Stimulated activated CD8-positive, alpha-beta memory T cell treated with anti-CD3 and anti-CD28 coated beads, Interleukin-15, amount 100 ng/mL, for 1 hour (primary cell): ENCODE results near the gene EYA3.
"Not testable (repeated sequence)": the region's sequence is repeated elsewhere in the genome, so short reads cannot be mapped to it uniquely, and the experiment has no call there.

ENCODE experiments used
- DNase-seq: peaks from one replicate; pipeline ENCODE4 v3.0.0-alpha.2; 2020; ENCODE audit warnings: low read depth

Gene EYA3

DNA sequence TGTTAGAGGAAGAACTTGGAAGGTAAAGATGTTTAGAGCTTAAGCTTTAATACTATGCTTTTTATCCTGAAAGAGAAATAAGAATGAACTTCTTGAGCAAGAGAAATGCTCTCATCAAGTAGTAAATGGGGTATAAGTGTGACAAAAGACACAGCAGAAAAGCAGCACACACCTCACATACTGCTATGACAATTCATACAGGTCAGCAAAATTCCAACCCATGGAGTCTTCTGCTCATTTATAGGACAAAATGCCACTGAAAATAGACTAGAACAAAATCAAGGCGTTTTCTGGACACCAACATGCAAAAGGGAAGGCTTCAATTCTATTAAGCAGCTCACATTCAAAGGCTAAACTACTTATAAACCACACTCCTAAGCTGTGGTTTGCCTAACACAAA is 61.2 kb downstream of the EYA3 start:
- no peak for DNase-seq

DNA sequence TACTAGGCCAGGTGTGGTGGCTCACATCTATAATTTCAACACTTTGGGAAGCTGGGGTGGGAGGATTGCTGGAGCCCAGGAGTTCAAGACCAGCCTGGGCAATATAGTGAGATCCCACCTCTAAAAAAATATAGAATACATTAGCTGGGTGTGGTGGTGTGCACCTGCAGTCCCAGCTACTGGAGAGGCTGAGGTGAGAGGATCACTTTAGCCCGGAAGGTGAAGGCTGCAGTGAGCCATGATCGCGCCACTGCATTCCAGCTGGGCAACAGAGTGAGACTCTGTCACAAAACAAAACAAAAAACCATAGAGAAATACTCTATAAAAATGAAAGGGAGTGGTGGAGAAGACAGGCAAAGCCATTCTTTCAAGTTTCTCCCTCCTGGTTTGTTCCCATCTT is 62.1 kb downstream of the EYA3 start:
- DNase-seq = no peak

DNA sequence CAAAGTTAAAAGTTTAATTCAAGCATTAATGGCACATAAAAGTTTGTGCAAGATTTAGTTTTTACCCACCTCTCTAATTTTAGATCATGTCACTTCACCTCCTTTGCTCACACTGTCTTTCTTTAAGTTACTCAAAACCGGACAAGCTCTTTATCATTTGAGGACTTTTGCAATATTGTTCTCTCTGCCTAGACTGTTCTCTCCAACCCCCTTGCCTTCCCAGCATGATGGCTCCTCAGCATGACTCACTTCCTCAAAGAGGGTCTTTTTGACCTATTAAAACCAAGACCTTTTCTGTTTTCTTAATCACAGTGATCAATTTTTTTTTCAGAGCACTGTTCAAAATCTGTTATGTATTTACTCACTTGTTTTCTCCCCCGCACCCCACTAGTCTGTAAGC is 67.3 kb downstream of the EYA3 start:
- no peak for DNase-seq

DNA sequence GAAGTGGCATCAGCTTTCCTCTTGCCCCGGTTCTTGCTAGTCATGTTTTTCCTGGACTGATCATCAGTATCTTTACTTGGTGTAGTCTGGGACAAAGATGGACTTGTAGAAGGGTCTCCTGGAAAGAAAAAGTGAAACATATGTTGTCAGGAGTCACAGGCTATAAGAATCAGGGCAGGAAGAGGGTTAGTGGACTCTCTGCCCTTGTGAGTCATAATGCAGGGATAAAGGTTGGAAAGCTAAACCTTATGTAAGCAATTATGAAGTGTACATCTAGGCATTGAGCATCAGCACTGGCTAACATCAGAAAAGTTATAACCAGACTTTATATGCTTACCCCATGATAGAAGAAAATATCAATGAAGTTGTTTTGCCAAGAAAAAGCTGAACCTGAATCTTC is 77.4 kb downstream of the EYA3 start:
- no peak for DNase-seq

DNA sequence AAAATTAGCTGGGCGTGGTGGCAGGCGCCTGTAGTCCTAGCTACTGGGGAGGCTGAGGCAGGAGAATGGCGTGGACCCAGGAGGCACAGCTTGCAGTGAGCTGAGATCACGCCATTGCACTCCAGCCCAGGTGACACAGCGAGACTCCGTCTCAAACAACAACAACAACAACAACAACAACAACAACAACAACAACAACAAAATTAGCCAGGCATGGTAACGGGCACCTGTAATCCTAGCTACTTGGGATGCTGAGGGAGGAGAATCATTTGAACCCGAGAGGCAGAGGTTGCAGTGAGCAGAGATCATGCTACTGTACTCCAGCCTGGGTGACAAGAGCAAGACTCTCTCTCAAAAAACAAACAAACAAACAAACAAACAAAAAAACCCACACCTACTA is 85.3 kb downstream of the EYA3 start:
- not testable (repeated sequence) for DNase-seq

DNA sequence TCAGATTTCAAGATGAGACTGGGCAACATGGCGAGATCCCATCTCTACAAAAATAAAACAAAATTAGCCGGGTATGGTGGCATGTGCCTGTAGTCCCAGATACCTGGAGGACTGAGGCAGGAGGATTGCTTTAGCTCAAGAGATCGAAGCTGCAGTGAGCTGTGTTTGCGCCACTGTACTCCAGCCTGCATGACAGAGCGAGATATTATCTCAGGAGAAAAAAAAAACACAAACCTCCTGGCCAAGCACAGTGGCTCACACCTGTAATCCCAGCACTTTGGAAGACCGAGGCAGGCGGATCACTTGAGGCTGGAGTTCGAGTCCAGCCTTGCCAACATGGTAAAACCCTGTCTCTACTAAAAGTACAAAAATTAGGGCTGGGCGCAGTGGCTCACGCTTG is 85.8 kb downstream of the EYA3 start:
- no peak for DNase-seq

DNA sequence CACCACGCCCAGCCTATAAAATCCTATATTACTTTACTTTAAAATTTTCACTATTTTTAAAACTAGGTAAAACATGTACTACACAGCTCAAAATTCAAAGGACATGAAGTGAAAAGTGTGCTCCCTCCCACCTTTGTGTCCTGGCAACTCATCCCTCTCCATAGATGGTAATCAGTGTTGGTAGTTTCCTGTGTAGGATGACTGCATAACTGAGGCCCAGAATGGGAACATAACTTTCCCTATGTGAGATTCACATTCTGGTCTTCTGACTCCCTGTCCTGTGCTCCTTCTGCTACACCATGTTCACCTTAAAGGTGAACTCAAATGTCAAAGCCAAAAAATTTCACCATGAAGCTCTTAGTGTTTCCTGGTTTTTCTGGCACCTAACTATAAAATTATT is 89.4 kb downstream of the EYA3 start:
- DNase-seq = no peak

DNA sequence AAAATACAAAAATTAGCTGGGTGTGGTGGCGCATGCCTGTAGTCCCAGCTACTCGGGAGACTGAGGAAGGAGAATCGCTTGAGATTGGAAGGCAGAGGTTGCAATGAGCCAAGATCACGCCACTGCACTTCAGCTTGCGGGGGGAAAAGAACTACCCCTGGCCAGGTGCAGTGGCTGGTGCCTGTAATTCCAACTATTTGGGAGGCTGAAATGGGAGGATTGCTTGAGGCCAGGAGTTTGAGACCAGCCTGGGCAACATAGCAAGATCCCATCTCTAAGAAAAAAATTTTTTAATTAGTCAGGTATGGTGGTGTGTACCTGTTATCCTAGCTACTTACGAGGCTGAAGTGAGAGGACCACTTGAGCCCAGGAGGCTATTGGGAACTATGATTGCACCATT is 93.9 kb downstream of the EYA3 start:
- DNase-seq = not testable (repeated sequence)

DNA sequence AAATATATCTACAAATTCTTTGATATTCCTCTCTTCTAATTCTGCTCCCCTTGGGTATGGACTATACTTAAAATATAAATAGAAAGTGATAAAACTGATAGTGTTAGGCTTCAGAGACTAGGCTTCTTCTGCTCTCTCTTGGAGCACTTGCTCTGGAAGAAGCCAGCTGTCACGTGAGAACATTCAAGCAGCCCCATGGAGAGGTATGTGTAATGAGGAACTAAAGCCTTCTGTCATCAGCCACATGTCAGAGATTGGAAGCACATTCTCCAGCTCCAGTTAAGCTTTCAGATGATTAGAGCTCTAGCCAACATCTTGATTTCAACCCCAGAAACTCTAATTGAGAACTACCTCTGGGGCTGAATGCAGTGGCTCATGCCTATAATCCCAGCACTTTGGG is 94.3 kb downstream of the EYA3 start:
- no peak for DNase-seq

DNA sequence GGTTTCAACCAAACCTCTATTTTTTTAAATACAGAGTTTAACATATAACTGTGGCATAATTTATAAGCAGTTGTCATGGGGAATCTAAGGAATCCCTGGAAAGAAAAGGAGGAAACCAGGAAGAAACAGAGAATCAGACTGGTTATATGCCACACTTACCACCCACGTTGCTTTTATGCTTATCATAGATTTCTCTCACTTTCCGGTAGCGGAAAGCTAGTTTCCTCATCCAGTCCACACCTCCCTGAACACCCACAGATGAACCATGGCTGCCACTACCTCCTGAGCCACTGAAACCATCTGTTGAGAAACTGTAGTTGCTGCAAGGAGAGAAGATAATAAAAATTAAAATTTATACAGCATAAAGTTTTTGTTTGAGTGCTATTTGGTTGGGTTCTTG is 95.2 kb downstream of the EYA3 start:
- DNase-seq = no peak

DNA sequence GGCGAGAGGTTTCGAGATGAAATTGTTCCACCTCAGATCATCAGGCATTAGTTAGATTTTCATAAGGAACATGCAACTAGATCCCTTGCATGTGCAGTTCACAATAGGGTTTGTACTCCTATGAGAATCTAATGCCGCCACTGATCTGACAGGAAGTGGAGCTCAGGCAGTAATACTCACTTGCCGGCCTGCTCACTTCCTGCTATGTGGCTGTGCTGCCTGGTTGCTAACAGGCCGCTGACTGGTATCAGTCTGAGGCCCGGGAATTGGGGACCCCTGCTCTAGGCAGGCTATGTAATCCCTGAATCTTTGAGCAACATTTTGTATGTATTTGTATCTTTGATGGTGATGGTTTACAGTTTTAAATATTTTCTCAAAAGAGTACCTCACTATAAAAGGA is 96.1 kb downstream of the EYA3 start:
- DNase-seq = peak; percentile 15

DNA sequence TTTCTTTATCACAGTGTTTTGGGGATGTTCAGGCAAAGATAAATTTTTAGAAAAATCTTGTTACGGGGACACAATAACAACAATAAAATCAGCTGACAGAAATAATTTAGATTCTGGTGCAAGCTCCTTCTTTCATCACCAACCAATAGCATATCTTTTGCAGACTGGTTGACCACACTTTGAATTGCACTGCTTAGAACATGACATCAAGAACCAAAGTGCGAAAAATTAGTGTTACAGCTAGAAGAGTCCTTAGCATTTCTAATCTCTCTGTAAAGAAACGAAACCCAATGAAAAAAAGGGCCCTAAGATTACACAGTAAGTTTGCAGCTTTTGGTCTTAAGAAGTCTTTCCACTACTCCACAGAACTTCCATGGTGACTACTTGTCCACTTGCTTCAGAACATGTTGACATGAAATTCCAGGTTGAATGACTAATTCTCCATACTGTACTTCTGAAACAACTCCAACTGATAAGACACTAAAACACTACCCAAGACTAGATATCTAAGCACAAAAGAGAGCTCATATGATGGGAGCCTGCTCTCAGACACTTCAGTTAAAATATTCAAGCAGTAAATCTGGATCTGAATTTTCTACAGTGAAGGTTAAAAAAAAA is 97.4 kb downstream of the EYA3 start:
- no peak for DNase-seq

DNA sequence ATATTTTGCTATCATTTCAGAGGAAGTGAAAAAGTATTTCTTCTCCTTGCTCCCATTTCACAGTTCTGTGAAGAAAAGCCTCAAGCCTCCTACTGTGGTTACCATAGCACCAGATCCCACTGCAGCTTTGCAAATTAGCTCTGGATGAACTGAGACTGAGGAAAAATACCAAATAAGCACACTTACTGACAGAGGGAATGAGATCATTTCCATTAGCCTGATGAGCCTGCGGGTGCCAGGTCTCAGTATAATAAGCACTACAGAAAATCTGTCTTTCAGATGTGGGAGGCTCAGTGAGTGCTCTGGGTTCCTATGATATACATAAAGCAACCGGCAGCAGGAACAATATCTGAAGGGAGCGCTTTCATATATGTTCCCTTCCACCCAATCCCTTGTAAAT is 107.3 kb downstream of the EYA3 start:
- DNase-seq = no peak

DNA sequence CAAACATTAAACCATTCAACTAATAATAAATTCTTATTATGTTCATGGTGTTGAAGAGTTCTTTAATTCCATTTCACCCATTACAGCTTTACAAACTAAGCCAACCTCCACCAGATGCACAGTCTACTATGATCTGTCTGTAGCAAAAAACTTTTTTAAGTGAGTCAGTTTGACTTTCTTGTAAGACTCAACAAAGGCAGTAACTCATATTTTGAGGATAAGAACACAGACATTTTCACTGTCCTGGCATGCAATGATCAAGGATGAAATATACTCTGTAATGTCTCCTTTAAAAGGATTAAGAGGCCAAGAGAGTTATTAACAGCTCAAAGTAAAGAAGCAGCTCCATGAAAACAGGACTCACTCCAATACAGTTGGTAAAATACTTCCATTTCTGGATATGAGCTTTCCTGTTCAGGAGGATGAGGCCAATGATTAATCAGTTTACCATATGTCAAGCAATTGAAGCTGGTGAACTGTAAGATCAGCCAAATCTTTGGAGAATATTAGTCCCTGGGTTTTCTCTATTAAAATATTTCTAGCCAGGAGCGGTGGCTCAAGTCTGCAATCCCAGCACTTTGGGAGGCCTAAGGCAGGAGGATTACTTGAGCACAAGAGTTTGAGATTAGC is 108.1 kb downstream of the EYA3 start:
- DNase-seq = no peak

DNA sequence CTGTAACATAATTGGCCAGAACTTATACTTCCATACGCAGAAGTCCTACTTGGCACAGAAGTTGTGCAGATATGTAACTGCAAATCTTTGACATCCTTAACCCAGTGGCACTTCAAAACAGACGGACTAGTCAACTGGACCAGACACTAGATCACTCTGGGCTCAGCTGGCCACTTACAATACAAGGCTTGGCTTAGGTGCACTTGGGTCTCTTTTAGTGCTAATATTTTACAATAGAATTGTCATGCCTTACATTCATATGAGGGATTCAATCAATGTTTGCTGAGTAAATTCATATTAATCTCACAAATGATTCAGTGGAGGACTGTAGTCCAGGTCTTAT is 108.6 kb downstream of the EYA3 start:
- DNase-seq = no peak

DNA sequence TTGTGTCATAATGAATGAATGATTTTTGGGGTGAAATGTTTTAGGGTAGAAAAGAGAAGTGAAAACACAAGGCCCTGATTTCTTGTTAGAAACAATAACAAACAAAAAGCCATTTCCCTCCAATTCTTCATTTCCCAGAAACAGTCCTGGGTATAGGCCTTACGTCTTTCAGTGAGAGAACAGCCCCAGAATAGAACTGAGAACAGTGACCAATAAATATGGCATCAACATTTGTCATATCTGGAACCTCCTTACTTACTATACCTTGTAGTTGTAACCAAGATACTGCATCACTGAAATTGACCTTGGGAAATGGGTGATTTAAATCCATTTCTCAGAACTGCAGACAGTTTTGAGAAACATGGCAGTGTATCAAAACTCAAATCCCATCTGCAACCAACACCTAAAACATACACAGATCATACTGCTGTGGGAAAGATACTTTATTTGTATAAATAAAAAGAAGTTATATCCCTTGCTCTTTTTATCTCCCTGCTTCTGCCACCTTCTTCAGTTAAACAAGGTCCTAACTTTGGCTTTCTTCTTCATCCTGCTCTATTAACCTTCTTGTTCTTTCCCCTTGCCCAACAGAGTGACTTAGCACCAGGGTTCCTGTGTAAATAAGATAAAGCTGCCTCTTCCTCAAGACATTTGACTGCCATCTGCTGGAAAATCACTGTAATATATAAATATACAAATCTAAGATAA is 109.1 kb downstream of the EYA3 start:
- DNase-seq = no peak

DNA sequence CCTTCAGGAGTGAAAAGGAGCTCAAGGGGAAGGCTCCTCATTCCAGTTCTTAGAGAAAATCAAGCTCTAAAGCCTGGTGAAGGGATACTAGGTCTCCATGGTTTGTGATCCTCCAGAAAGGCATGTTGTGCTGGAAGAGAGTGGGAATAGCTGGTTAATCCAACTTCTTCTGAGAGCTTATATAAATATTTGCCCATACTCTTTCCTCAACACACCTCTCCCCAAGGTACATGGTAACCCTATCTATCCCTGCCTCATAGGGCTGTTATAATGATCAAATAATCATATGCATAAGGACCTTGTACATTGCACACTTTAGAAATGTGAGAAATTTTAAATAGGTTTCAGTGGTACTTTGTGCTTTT is 114.0 kb downstream of the EYA3 start:
- no peak for DNase-seq

DNA sequence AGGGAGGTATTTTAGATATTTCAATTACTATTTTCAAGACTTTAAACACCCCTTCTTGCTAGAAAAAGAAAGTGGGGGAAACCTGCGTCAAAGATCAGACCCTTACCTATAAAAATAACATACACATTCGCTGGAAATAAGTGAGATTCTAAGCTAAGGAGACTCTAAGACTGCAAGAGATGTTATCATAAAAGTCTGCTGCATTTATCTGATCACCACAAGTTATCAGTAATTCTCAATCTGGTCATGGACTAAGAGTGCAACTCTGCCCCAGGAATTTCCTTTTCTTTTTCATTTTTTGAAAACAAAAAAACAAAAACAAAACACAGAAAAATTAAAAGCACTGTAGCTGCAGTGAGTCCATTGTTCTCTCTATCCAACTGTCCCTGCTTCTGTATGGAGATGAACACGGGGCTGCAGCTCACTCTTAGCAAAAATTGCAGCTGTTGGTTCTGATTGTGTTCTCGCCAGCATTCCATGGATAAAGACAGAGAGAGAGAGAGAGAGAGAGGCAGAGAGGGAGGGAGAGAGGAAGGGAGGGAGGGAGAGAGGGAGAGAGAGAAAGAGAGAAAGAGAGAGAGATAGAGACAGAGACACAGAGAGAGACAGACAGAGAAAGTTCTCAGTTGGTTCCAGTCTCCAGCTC is 114.5 kb downstream of the EYA3 start:
- DNase-seq = no peak

DNA sequence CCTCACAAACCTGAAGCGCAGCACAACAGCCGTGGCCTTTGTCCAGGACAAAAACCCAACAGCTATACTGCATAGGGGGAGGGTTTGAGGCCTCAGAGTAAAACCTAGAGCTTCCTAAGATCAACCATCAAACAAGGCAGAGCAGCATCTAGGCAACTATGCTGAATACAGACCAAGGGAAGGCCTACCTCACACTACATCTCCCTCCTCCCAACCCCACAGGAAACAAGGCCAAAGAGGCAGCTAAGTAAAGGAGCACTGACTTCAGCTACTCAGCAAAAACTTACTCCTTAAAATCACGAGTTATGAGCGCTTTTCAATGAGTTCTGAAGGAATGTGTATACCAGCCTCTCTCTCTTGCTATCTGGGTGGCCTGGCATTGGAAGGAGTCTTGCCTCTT is 116.3 kb downstream of the EYA3 start:
- no peak for DNase-seq

DNA sequence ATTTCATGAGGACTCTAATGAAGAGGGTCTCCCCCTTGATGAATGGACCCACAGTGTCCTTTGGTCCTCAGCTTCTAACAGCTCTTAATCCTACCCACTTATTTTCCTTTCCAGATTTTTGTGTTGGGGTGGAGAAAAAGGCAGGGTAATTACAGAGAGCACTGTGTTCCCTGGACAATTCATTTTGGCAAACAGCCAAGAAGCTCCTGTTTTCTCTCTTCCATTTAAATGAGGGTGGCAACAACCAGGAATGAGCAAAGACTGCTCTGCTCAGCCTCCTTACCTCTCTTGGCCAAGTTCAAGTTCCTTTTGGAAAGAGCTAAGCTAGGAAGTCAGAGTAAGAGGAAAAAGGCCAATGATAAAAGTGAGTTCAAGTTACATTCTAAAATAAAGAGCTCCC is 116.7 kb downstream of the EYA3 start:
- DNase-seq = no peak

DNA sequence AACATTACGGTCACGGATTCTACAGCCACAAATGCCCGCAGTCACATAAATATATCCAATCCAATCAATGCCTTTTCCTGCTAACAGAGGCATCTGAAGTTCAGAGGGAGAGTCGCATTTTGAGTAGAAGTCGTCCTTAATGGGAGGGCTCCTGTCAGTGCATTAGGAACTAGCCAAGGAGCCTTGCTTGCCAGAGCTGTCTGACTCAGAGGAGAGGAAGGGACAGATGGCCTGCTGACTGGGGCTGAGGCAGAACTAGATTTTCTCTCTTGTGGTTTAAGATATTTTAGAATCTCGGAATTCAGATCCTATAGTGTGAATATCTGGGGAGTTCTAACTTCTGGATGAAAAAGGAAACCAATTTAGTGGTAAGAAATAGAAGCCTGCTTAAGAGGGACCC is 118.0 kb downstream of the EYA3 start:
- DNase-seq = no peak

DNA sequence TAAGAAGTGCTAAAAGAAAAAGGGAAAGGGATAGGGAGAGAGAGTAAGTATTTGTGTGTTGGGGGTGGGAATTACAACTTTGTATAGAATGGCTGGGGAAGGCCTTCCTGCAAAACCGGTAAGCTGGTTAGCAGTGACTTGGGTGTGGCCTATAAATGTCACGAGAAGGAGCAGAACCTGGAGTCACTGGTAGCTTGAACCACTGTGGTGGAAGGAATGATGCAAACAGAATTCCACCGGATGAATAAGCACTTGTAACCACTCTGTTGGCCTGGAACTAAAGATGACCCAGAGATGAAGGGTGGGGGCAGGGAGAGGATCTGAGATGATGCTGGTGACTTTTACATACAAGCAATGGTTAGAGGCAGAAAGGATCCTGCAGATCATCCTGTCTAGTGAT is 119.7 kb downstream of the EYA3 start:
- DNase-seq = no peak

DNA sequence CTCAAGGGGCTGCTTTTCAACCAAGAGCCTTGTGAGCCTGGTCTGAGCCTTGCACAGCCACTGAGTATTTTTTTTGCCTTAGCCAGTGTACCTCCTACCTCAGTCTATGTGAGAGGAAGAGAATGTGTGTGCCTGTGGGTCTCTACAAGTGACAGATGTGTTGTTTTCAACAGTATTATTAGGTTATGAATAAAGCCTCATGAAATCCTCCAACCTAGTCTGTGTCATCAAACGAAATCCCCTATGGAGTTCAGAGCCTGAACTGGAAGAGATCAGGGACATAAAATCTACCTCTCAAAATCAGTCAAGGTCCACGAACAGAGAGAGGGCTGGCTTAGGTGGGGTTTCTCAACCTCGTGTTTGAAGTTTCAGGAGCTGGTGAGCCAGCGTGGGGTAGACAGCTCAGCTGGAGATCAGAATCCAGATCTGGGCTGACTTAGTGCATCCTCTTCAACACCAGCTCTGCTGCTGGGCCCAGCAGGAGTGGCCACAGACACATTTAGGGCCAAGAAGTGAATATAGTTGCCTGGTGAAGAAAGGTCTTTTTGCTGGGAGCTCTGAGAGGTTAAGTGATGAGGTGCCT is 120.4 kb downstream of the EYA3 start:
- no peak for DNase-seq
